ENCODE data around the gene SLC44A4. TPM values are rescaled to one million over a fixed set of nuclear protein-coding genes. Genes with fewer than 3 reads are reported as not detected.

Gene SLC44A4
- total and polyA plus RNA-seq, 2 of the 8 experiments (the other 6 are each of a cell fraction or from before 2014, with no cell fraction given), result 4.8 to 7.0 TPM

DNA sequence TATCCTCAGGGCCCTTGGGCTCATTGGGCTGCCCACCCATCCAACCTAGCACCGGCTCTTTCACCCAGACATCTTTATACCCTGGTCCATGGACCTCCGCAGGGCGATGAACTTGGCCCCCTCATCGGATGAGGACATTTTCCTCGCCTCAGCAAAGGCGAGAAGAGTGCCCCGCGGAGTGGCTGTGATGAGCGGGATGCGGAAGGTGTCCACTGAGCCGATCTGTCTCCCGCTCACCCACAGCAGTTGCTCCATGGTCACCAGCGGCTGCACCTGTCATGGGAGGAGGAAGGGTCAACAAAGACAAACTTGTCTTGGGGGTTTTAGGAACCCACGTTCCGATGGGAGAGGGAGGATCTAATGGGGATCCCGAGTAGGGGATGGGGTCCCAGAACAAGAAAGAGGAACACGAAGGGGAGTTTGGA, 16.9 kb downstream of the SLC44A4 start:
- Histone ChIP-seq H3K23ac (ENCODE audit: insufficient read length) (no peak overlapping the region), H2BK12ac (ENCODE audit: low read depth, low read length) (no peak overlapping the region), H3K14ac (ENCODE audit: insufficient read length) (no peak overlapping the region), H2AFZ (ENCODE audit: low read length) (no peak overlapping the region), H3K4ac (replicated peaks; ENCODE audit: insufficient read length, low read depth, low read length) (peak overlapping the region; percentile 44), H2BK20ac (ENCODE audit: low read length) (no peak overlapping the region), H3K79me1 (ENCODE audit: low read depth, low read length) (0 out of 2 replicates have a peak, but pooled peaks cover 2% of the 10 kb centered on the region), H3K9ac (replicated peaks in 1 of 4; ENCODE audit: extremely low read depth in 1 of 4, low read depth in 3 of 4, low read length in 3 of 4) (peak overlapping the region in 3 of 4 experiments; percentile 62 to 64 (median 63); a peak in 3 of 7 replicates), H4K91ac (replicated peaks; ENCODE audit: insufficient read length, low read length) (no peak overlapping the region), H3K23me2 (ENCODE audit: low read depth, low read length) (peaks cover 8% of the 10 kb centered on the region; the same call in 1 of the 2 replicates), H3K36me3 (ENCODE audit: control insufficient read depth in 2 of 4, insufficient read depth in 4 of 4, low read length in 3 of 4) (peaks cover 0 to 17% (median 3%) of the 10 kb centered on the region in 4 experiments; a peak in 5 of 8 replicates), H3K27ac (ENCODE audit: low read depth, low read length) (no peak overlapping the region), H3K56ac (replicated peaks; ENCODE audit: insufficient read length, low read depth, low read length) (peak overlapping the region; percentile 12), H2BK15ac (ENCODE audit: low read length) (no peak overlapping the region), H3K9me3 (ENCODE audit: insufficient read depth in 2 of 2, low read depth in 1 of 2, low read length in 1 of 2) (no peaks in the 10 kb centered on the region), H3K18ac (ENCODE audit: extremely low read depth, low read length) (no peak overlapping the region), H2AK5ac (ENCODE audit: low read depth, low read length) (peak overlapping the region; percentile 15; the same call in 1 of the 2 replicates), H4K8ac (ENCODE audit: extremely low read depth, insufficient read depth, low read length) (no peak overlapping the region), H3K27me3 (replicated peaks in 1 of 4; ENCODE audit: control insufficient read depth in 3 of 4, extremely low read depth in 1 of 4, insufficient read depth in 3 of 4, low read length in 3 of 4) (0 out of 7 replicates have a peak, but pooled peaks cover 0 to 3% (median 0%) of the 10 kb centered on the region in 4 experiments), H4K5ac (ENCODE audit: insufficient read length, low read depth, low read length) (no peak overlapping the region), H2BK120ac (replicated peaks; ENCODE audit: low read depth, low read length) (no peak overlapping the region), H3K4me1 (replicated peaks in 1 of 4; ENCODE audit: control insufficient read depth in 3 of 4, insufficient read depth in 4 of 4, low read length in 3 of 4) (peaks cover 0 to 12% (median 0%) of the 10 kb centered on the region in 4 experiments; a peak in 4 of 7 replicates), H2BK5ac (ENCODE audit: low read depth, low read length) (no peak overlapping the region), H3K79me2 (ENCODE audit: control insufficient read depth in 1 of 2, insufficient read depth in 2 of 2, low read length in 2 of 2) (no peaks in the 10 kb centered on the region), H3K4me3 (ENCODE audit: extremely low read depth in 1 of 4, insufficient read depth in 2 of 4, low read depth in 3 of 4, low read length in 4 of 4) (peak overlapping the region; percentile 70 to 79 (median 75)), H4K20me1 (replicated peaks in 1 of 2; ENCODE audit: control insufficient read depth in 1 of 2, insufficient read depth in 2 of 2, low read length in 2 of 2) (no peaks in the 10 kb centered on the region), H3K4me2 (ENCODE audit: insufficient read depth in 1 of 2, low read depth in 2 of 2, low read length in 2 of 2) (peak overlapping the region; percentile 92 to 98)
- DNase-seq (ENCODE audit: low read depth in 1 of 2, low spot score in 2 of 2), result no peak
- CTCF ChIA-PET (ENCODE audit: partially characterized antibody), result interaction anchor here (1.6 kb wide), 1 partner anchor 10 kb away, joined by 4 read pairs; no protein-coding TSS in a partner anchor
- WGBS, 2 experiments (ENCODE audit: extremely low coverage in 1 of 2, insufficient coverage in 1 of 2, insufficient read length in 1 of 2, insufficient replicate concordance in 2 of 2, low coverage in 1 of 2, low lambda C conversion rate in 2 of 2, missing lambda C conversion rate in 1 of 2), result 62% methylated on average over 17 of the region's 17 CpGs; no CpG with 5 or more reads in 1 of the 2 experiments
- no peak for FAIRE-seq
- POLR2A ChIA-PET (ENCODE audit: partially characterized antibody), result interaction anchor here (1.2 to 6.7 kb wide), 9 partner anchors 14 to 122 kb away, joined by 3 to 71 read pairs (median 12); partner anchors contain the start of genes EHMT2, HSPA1A, HSPA1L and MSH5
- TF ChIP-seq KDM1A (IDR thresholded peaks at IDR 0.05; ENCODE audit: borderline replicate concordance, low read length) (no peak), CHD1 (IDR thresholded peaks at IDR 0.05; ENCODE audit: low read depth, low read length) (no peak), RNF2 (IDR thresholded peaks at IDR 0.05; ENCODE audit: borderline replicate concordance, low read depth, low read length, missing control alignments, poor library complexity, severe bottlenecking) (no peak), CTBP2 (IDR thresholded peaks at IDR 0.05; ENCODE audit: borderline replicate concordance, insufficient read depth, insufficient read length, low read length) (no peak), CHD2 (IDR thresholded peaks at IDR 0.05; ENCODE audit: low read length) (no peak), TCF12 (IDR thresholded peaks at IDR 0.05; ENCODE audit: low read depth, low read length) (no peak), SAP30 (IDR thresholded peaks at IDR 0.05; ENCODE audit: insufficient read depth, insufficient replicate concordance, low read length) (no peak), GTF2F1 (IDR thresholded peaks at IDR 0.05; ENCODE audit: borderline replicate concordance, low read depth, low read length) (no peak), SP1 (IDR thresholded peaks at IDR 0.05; ENCODE audit: low read depth, low read length) (no peak)
- TF ChIP-seq, protein P1, sequence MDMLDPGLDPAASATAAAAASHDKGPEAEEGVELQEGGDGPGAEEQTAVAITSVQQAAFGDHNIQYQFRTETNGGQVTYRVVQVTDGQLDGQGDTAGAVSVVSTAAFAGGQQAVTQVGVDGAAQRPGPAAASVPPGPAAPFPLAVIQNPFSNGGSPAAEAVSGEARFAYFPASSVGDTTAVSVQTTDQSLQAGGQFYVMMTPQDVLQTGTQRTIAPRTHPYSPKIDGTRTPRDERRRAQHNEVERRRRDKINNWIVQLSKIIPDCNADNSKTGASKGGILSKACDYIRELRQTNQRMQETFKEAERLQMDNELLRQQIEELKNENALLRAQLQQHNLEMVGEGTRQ (IDR thresholded peaks at IDR 0.05; ENCODE audit: low read length), result no peak

All from H1 (cell line).